Stimulated activated CD8-positive, alpha-beta memory T cell treated with anti-CD3 and anti-CD28 coated beads, Interleukin-4, amount 100 ng/mL, for 4 hours (primary cell): ENCODE data around the gene ALDH1A2.
"Not testable (repeated sequence)": the region's sequence is repeated elsewhere in the genome, so short reads cannot be mapped to it uniquely, and the experiment has no call there.

Source experiments
- DNase-seq, 2 donors: peaks; one replicate each; pipeline ENCODE4 v3.0.0-alpha.2; 2020; ENCODE audit warnings: low read depth in 2 of 2, low spot score in 1 of 2

Gene ALDH1A2

GRCh38 chr15:58065445-58066041 is at the start of gene ALDH1A2:
TSS of gene ALDH1A2 (minus strand) at chr15:58065711. CDS start at chr15:58065650, 61 bp downstream.
- no peak for DNase-seq

GRCh38 chr15:58114812-58115211 is 49.3 kb upstream of the ALDH1A2 start:
- no peak for DNase-seq

- no peak for DNase-seq
These were observed 48.9 kb upstream of the ALDH1A2 start for GRCh38 chr15:58114388-58114787.

GRCh38 chr15:58113358-58113757 is 47.8 kb upstream of the ALDH1A2 start:
- DNase-seq = not testable (repeated sequence)

- no peak for DNase-seq
These were observed 46.2 kb upstream of the ALDH1A2 start for GRCh38 chr15:58111718-58112104.

GRCh38 chr15:58110999-58111717 is 45.6 kb upstream of the ALDH1A2 start:
- no peak for DNase-seq

- no peak for DNase-seq
These were observed 43.9 kb upstream of the ALDH1A2 start for GRCh38 chr15:58109419-58109818.

GRCh38 chr15:58108117-58108516 is 42.6 kb upstream of the ALDH1A2 start:
- DNase-seq = no peak

- DNase-seq = no peak
These were observed 38.0 kb upstream of the ALDH1A2 start for GRCh38 chr15:58103482-58103881.

GRCh38 chr15:58096529-58097084 is 31.1 kb upstream of the ALDH1A2 start:
- DNase-seq = no peak

GRCh38 chr15:58095415-58095814 is 29.9 kb upstream of the ALDH1A2 start:
- no peak for DNase-seq

GRCh38 chr15:58087871-58088270 is 22.4 kb upstream of the ALDH1A2 start:
- DNase-seq = no peak

GRCh38 chr15:58086491-58086890 is 21.0 kb upstream of the ALDH1A2 start:
- no peak for DNase-seq

- no peak for DNase-seq
These were observed 18.0 kb upstream of the ALDH1A2 start for GRCh38 chr15:58083526-58083925.

- no peak for DNase-seq
These were observed 16.4 kb upstream of the ALDH1A2 start for GRCh38 chr15:58081891-58082290.

GRCh38 chr15:58081456-58081855 is 15.9 kb upstream of the ALDH1A2 start:
- no peak for DNase-seq

GRCh38 chr15:58080959-58081358 is 15.4 kb upstream of the ALDH1A2 start:
- not testable (repeated sequence) for DNase-seq

- no peak for DNase-seq
These were observed 14.9 kb upstream of the ALDH1A2 start for GRCh38 chr15:58080398-58080797.

GRCh38 chr15:58078591-58078990 is 13.1 kb upstream of the ALDH1A2 start:
- DNase-seq = no peak

GRCh38 chr15:58077427-58077826 is 11.9 kb upstream of the ALDH1A2 start:
- no peak for DNase-seq

GRCh38 chr15:58074452-58074851 is 8.9 kb upstream of the ALDH1A2 start:
- DNase-seq = no peak

- no peak for DNase-seq
These were observed 5.4 kb upstream of the ALDH1A2 start for GRCh38 chr15:58070801-58071418.
